HepG2 (cell line): ENCODE measurements around the gene HNF1B. TPM values are rescaled to one million over a fixed set of nuclear protein-coding genes. Genes with fewer than 3 reads are reported as not detected.

Source experiments
- FOXA3 ChIP-seq: IDR thresholded peaks from 2 replicates; pipeline ENCODE4 v1.6.1; 2016; ENCODE audit warnings: missing genetic modification reagents, missing compliant biosample characterization
- GATAD2A ChIP-seq: IDR thresholded peaks from 2 replicates; pipeline ENCODE4 v1.6.1; 2016
- GFI1 ChIP-seq: sonication (generic); formaldehyde crosslinking; IDR thresholded peaks from 2 replicates; pipeline ENCODE4 v1.5.0; 2020; ENCODE audit warnings: missing genetic modification reagents, mild to moderate bottlenecking, borderline replicate concordance
- HDAC1 ChIP-seq: sonication (generic); formaldehyde crosslinking; IDR thresholded peaks from 2 replicates; pipeline ENCODE4 v1.5.1; 2020; ENCODE audit warnings: mild to moderate bottlenecking, missing genetic modification reagents
- KDM4B ChIP-seq: sonication (generic); formaldehyde crosslinking; IDR thresholded peaks from 2 replicates; pipeline ENCODE4 v1.4.0; 2020; ENCODE audit warnings: missing genetic modification reagents
- MEIS2 ChIP-seq: sonication (generic); formaldehyde crosslinking; IDR thresholded peaks from 2 replicates; pipeline ENCODE4 v1.9.0; 2021; ENCODE audit warnings: mild to moderate bottlenecking, missing genetic modification reagents
- NFE2L2 ChIP-seq: fragments of 150-350 bp; IDR thresholded peaks from 2 replicates; pipeline ENCODE4 v1.6.1; 2014; ENCODE audit warnings: low read length
- NR2C2 ChIP-seq: sonication (generic); formaldehyde crosslinking; IDR thresholded peaks from 2 replicates; pipeline ENCODE4 v1.4.0; 2020; ENCODE audit warnings: missing genetic modification reagents, mild to moderate bottlenecking, moderate library complexity, borderline replicate concordance
- TRAFD1 ChIP-seq: sonication (generic); formaldehyde crosslinking; IDR thresholded peaks from 2 replicates; pipeline ENCODE4 v1.5.1; 2020; ENCODE audit warnings: missing genetic modification reagents, mild to moderate bottlenecking, borderline replicate concordance
- ZMYM3 ChIP-seq: sonication (generic); formaldehyde crosslinking; IDR thresholded peaks from 2 replicates; pipeline ENCODE4 v1.5.1; 2020; ENCODE audit warnings: mild to moderate bottlenecking, missing genetic modification reagents
- ZNF251 ChIP-seq: sonication (generic); formaldehyde crosslinking; IDR thresholded peaks from 2 replicates; pipeline ENCODE4 v1.9.0; 2021; ENCODE audit warnings: mild to moderate bottlenecking, missing genetic modification reagents
- ZNF281 ChIP-seq: sonication (generic); formaldehyde crosslinking; IDR thresholded peaks from 2 replicates; pipeline ENCODE4 v1.4.0; 2020; ENCODE audit warnings: missing genetic modification reagents, borderline replicate concordance
- ZNF761 ChIP-seq: sonication (generic); formaldehyde crosslinking; conservative IDR thresholded peaks from 2 replicates; pipeline ENCODE4 v1.4.0; 2020; ENCODE audit warnings: mild to moderate bottlenecking, missing genetic modification reagents
- ZNF775 ChIP-seq: sonication (generic); formaldehyde crosslinking; IDR thresholded peaks from 2 replicates; pipeline ENCODE4 v1.4.0; 2020; ENCODE audit warnings: missing genetic modification reagents, mild to moderate bottlenecking, moderate library complexity, borderline replicate concordance
- polyA plus RNA-seq, 8 experiments: library from polyadenylated mRNA; depleted of rRNA in 3 of 8; stranded (reverse) in 7 of 8; unstranded in 1 of 8; fragments of >200 nt; fragmentation: Illumina TruSeq in 4 of 8; extraction: Trizol in 4 of 8; gene quantifications; 2 replicates each; pipeline versions ENCODE4 v1.2.1 to v1.2.3, GENCODE V29; 2011 to 2016; ENCODE audit warnings: low read depth in 4 of 8, missing spikeins in 1 of 8, mixed read lengths in 1 of 8; ENCODE audit not compliant: insufficient read depth in 1 of 8
- total RNA-seq, 5 experiments: library from RNA; depleted of rRNA; stranded (reverse); fragments of >200 nt; fragmentation: Illumina TruSeq; extraction: Trizol; gene quantifications; 2 replicates each; pipeline ENCODE4 v1.2.3, GENCODE V29; 2016; ENCODE audit warnings: low read depth in 1 of 5
- TF ChIP-seq, protein P1 (sequence below): sonication (generic); formaldehyde crosslinking; IDR thresholded peaks from 2 replicates; pipeline ENCODE4 v1.4.0; 2020; ENCODE audit warnings: mild to moderate bottlenecking, missing genetic modification reagents
- TF ChIP-seq, protein P2 (sequence below), 2 experiments: fragments of 450-650 bp in 1 of 2; sonication (generic) in 1 of 2; formaldehyde crosslinking; IDR thresholded peaks; 2 replicates each; pipeline versions ENCODE4 v1.5.0 to v1.8.0; 2020 to 2022; ENCODE audit warnings: mild to moderate bottlenecking in 1 of 2, missing genetic modification reagents in 1 of 2

Gene HNF1B
- total and polyA plus RNA-seq, 2 of the 13 experiments (the other 11 are each of a cell fraction or from before 2014, with no cell fraction given): 1.9 to 5.3 TPM

GRCh38 chr17:37683454-37683984, 61.3 kb downstream of the HNF1B start (continued):
- TF ChIP-seq, protein P1, sequence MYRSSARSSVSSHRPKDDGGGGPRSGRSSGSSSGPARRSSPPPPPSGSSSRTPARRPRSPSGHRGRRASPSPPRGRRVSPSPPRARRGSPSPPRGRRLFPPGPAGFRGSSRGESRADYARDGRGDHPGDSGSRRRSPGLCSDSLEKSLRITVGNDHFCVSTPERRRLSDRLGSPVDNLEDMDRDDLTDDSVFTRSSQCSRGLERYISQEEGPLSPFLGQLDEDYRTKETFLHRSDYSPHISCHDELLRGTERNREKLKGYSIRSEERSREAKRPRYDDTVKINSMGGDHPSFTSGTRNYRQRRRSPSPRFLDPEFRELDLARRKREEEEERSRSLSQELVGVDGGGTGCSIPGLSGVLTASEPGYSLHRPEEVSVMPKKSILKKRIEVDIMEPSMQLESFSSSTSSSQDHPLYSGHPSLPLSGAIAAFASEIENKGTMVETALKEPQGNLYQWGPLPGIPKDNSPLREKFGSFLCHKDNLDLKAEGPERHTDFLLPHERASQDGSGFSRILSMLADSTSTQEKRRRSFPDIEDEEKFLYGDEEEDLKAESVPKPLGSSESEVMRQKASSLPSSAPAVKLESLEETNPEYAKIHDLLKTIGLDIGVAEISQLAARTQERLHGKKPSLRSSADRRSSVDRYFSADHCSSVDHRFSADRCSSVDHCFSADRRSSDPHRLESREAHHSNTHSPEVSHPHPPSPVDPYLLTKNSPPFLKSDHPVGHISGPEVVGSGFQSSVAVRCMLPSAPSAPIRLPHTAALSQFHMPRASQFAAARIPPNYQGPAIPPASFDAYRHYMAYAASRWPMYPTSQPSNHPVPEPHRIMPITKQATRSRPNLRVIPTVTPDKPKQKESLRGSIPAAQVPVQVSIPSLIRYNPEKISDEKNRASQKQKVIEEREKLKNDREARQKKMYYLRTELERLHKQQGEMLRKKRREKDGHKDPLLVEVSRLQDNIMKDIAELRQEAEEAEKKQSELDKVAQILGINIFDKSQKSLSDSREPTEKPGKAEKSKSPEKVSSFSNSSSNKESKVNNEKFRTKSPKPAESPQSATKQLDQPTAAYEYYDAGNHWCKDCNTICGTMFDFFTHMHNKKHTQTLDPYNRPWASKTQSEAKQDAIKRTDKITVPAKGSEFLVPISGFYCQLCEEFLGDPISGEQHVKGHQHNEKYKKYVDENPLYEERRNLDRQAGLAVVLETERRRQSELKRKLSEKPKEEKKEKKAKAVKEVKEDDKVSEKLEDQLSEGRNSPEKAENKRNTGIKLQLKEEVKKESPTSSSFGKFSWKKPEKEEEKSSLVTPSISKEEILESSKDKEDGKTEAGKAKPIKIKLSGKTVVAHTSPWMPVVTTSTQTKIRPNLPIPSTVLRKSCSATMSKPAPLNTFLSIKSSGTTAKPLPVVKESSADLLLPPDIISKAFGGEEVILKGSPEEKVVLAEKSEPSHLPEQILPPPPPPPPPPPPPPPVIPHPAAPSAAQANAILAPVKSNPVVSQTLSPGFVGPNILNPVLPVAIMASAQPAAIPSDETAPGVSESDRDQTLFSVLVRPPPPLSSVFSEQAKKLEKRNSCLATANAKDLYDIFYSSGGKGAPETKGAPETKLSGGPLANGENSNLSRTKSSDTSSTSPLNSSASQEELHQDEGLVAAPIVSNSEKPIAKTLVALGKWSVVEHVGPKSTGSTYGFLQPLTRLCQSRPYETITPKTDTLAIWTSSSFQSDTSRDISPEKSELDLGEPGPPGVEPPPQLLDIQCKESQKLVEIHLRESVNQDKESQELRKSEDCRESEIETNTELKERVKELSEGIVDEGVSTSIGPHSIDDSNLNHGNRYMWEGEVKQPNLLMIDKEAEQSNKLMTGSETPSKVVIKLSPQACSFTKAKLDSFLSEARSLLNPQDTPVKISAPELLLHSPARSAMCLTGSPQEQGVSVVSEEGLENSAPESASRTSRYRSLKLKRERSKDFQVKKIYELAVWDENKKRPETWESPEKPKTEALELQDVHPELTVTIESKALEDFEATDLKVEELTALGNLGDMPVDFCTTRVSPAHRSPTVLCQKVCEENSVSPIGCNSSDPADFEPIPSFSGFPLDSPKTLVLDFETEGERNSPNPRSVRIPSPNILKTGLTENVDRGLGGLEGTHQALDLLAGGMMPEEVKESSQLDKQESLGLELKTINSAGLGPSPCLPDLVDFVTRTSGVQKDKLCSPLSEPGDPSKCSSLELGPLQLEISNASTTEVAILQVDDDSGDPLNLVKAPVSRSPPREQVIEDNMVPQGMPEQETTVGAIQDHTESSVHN (CRISPR knock-in tag): no peak
- TF ChIP-seq KDM4B: peak; percentile 27; the same call in 1 of the 2 replicates
- no peak for TF ChIP-seq ZNF251 (CRISPR knock-in tag)
- TF ChIP-seq TRAFD1: no peak
- no peak for TF ChIP-seq NFE2L2
- peak; percentile 99 for TF ChIP-seq ZNF775 (CRISPR knock-in tag)
- TF ChIP-seq ZNF281 (CRISPR knock-in tag): peak; percentile 57; the same call in 1 of the 2 replicates
- TF ChIP-seq, protein P2, sequence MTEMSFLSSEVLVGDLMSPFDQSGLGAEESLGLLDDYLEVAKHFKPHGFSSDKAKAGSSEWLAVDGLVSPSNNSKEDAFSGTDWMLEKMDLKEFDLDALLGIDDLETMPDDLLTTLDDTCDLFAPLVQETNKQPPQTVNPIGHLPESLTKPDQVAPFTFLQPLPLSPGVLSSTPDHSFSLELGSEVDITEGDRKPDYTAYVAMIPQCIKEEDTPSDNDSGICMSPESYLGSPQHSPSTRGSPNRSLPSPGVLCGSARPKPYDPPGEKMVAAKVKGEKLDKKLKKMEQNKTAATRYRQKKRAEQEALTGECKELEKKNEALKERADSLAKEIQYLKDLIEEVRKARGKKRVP (CRISPR knock-in tag; IDR thresholded peaks at IDR 0.05): peak in 1 of 2 experiments; percentile 64; a peak in 2 of 4 replicates
- peak; percentile 80 for TF ChIP-seq FOXA3
- no peak for TF ChIP-seq ZNF761
- TF ChIP-seq NR2C2 (CRISPR knock-in tag): 0 out of 2 replicates have a peak, but pooled peaks have one; percentile 44
- TF ChIP-seq GATAD2A (CRISPR knock-in tag): peak; percentile 60; the same call in 1 of the 2 replicates
- 0 out of 2 replicates have a peak, but pooled peaks have one; percentile 53 for TF ChIP-seq MEIS2 (CRISPR knock-in tag)
- TF ChIP-seq ZMYM3: peak; percentile 62; the same call in 1 of the 2 replicates
- TF ChIP-seq HDAC1 (CRISPR knock-in tag): peak; percentile 52; the same call in 1 of the 2 replicates
- peak; percentile 99 for TF ChIP-seq GFI1 (CRISPR knock-in tag)
